GM18520 (cell line): ENCODE results near the gene CD70.
"Not testable (repeated sequence)": the region's sequence is repeated elsewhere in the genome, so short reads cannot be mapped to it uniquely, and the experiment has no call there.

Source experiments
- ATAC-seq: cut with Tn5 transposase; IDR thresholded peaks from one replicate; pipeline ENCODE4 v1.9.1; 2021; ENCODE audit not compliant: unreplicated experiment

Gene CD70, protein sequence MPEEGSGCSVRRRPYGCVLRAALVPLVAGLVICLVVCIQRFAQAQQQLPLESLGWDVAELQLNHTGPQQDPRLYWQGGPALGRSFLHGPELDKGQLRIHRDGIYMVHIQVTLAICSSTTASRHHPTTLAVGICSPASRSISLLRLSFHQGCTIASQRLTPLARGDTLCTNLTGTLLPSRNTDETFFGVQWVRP

DNA sequence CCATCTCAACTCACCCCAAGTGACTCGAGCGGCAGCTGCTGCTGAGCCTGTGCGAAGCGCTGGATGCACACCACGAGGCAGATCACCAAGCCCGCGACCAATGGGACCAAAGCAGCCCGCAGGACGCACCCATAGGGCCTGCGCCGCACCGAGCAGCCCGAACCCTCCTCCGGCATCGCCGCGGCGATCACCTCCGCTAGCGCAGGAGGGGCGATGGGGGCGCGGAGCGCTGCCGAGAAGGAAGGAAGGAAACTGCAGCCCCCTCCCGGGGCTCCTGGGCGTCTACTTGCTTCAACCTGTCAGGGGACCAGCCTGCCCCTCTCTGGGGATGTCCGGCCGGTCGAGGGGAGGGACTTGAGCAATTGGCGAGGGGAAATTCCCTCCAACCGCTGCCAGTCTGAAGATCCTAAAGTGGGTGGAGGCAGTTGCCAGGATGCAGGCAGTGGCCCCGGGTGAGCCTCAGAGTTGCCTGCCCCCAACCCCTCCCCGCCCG, at the start of gene CD70:
Gene CD70 (minus strand): TSS at position 324 of the 493 bp plus-strand sequence. CDS start 148 bp downstream, at position 176.
- ATAC-seq = peak; percentile 33

DNA sequence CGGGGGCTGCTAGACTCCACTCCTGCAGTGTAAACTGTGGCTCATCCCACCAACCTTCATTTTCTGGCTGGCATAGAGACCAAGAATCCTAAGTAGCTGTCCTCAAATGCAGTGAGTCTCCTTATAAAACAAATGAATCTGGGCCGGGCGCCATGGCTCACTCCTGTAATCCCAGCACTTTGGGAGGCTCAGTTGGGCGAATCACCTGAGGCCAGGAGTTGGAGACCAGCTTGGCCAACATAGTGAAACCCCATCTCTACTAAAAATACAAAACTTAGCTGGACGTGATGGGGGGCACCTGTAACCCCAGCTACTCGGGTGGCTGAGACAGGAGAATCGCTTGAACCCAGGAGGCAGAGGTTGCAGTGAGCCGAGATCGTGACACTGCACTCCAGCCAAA, 49.4 kb upstream of the CD70 start:
- ATAC-seq = not testable (repeated sequence)

DNA sequence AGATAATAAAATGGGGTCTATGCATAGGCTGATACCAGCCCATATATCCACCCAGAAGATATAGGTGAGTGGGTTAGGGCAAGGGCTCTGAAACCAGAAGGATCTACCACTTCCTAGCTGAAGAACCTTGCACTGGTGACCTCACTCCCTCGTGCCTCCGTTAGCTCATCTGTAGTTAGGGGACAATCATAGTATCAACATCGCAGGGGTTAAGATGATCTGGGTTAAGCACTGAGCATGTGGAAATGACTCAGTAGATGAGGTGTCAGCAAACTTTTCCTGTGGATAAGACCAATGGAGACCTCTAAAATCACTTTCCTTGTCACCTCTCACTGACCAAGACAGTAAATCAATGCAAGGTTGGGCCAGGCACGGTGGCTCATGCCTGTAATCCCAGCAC, 48.5 kb upstream of the CD70 start:
- ATAC-seq = no peak

DNA sequence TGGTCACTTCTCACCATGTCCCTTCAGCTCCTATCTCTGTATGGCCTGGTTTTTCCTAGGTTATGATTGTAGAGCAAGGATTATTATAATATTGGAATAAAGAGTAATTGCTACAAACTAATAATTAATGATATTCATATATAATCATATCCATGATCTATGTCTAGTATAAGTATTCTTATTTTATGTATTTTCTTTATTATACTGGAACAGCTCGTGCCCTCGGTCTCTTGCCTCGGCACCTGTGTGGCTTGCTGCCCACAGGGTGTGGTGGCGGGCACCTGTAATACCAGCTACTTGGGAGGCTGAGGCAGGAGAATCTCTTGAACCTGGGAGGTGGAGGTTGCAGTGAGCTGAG, 42.5 kb upstream of the CD70 start:
- not testable (repeated sequence) for ATAC-seq

DNA sequence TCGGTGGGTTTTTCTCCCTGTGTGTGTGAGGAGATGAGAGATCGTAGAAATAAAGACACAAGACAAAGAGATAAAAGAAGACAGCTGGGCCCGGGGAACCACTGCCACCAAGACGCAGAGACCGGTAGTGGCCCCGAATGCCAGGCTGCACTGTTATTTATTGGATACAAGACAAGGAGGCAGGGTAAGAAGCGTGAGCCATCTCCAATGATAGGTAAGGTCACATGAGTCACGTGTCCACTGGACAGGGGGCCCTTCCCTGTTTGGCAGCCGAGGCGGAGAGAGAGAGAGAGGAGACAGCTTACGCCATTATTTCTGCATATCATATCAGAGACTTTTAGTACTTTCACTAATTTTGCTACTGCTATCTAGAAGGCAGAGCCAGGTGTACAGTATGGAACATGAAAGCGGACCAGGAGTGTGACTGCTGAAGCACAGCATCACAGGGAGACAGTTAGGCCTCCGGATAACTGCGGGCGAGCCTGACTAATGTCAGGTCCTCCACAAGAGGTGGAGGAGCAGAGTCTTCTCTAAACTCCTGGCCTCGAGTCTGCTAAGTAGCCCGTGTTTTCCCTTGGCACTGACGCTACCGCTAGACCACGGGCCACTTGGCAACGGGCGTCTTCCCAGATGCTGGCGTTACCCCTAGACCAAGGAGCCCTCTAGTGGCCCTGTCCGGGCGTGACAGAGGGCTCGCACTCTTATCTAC, 42.0 kb upstream of the CD70 start:
- not testable (repeated sequence) for ATAC-seq

DNA sequence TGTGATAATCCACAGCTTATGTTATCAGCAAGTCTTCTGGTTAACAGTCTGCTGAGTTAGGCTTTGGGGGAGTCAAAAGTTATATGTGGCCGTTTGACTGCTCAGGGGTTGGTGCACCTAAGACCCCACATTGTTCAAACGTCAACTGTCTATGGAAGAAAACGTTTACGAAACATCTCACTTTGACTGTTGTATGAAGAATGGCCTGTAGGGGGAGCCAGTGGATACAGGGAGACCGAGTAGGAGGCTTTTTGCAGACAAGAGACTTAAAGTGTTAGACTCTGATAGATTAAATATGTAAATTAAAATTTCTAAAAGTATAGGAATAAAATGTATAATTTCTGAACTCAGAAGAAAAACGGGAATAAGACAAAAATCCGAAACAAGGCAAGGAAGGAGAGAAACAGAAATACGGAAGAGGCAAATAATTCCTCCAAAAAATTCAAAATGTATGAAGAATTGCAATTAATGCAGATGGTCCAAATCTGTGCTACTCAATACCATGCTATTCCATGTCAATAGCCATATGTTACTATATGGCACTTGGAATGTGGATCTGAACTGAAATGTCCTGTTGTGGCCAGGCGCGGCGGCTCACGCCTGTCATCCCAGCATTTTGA, 41.2 kb upstream of the CD70 start:
- no peak for ATAC-seq

DNA sequence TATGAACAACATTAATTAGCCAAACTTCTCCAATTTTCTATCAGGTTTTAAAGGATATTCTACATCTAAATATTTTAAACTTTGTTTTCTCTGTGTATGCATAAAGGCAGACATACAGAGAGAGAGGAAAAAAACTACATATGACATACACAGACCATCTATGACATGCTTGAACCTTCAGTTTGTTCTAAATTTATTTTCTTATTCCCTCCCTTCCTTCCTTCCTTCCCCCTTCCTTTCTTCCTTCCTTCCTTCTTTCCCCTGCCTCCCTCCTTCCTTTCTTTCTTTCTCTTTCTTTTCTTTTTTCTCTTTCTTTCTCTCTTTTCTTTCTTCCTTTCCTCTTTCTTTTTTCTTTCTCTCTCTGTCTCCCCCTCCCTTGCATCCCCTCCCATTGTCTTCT, 35.8 kb upstream of the CD70 start:
- no peak for ATAC-seq

DNA sequence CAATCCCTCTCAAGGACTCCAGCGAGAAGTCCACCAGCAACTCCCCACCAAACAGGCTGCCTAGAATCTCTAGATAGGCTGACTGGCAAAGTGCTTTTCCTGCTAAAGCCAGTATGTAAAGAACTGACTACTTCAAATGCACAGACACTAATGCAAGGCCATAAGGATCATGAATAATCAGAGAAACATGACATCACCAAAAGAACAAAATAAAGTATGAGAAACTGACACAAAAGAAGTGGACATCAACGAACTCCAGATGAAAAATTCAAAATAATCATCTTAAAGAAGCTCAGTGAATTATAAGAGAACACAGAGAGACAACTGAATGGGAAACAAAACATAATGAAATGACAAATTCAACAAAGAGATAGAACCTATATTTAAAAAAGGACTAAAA, 26.4 kb upstream of the CD70 start:
- ATAC-seq = no peak

DNA sequence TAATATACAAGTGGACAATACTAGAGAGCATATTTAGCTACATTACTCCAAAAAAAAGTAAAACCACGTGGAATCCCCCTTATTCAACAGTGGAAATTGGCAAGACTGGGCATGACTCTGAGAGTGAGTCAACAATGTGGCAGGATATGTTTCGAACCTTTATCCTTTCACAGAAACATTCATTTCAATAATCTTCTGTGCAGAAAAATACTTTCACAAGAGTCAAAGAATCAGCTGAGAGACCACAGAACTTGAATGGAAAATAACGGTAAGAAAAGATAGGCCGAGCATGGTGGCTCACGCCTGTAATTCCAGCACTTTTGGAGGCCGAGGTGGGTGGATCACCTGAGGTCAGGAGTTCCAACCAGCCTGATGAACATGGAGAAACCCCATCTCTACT, 25.1 kb upstream of the CD70 start:
- ATAC-seq = no peak

DNA sequence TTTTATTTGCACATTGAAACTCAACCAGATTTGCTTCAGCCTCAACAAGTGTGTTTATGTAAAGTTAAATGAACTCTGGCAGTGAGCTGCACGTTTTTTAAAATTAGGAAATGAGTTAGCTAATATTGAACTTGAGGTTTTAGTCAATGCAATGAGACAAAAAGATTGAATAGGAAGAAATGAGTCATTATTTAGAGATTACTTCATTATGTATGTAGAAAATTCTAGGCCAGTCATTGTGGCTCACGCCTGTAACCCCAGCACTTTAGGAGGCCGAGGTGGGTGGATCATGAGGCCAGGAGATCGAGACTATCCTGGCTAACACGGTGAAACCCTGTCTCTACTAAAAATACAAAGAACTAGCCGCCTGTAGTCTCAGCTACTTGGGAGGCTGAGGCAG, 22.8 kb upstream of the CD70 start:
- no peak for ATAC-seq

DNA sequence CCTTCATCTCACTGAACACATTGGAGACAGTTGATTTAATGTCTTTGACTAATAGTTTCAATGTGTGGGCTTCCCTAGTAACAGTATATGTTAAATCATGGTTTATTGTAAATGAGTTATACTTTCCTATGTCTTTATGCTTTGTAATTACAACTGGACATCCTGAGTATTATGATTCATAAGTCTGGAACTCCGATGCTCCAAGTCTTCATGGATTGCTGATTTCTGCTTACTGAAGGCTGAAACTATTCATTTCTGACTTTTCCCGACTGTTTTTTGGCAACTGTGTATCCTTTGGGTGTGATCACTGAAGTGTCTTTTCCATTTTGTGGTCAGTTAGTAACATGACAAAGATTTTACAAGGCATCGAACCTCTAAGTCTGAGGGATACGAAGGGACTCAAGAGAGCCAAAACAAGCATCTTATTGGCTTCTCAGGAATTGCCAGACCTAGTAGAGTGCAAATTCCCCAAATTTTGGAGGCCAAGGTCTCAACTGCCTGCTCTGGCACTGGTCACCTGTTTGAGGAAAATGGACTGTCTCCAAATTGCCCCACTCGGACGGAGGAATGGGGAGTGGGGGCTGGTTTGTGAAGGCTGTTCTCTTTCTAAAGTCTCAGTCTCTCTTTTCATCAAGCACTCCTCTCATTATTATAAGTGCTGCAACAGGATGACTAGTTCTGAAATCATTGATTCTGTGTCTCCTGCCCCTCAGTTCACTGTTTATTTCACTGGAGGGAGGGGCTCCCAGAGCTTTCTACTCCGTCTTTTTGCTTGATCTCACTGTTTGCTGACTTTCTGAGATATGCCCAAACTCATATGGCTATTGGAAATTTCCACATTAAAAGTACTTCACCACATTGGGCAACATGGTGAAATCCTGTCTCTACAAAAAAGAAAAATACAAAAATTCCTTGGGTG, 20.2 kb upstream of the CD70 start:
- no peak for ATAC-seq

DNA sequence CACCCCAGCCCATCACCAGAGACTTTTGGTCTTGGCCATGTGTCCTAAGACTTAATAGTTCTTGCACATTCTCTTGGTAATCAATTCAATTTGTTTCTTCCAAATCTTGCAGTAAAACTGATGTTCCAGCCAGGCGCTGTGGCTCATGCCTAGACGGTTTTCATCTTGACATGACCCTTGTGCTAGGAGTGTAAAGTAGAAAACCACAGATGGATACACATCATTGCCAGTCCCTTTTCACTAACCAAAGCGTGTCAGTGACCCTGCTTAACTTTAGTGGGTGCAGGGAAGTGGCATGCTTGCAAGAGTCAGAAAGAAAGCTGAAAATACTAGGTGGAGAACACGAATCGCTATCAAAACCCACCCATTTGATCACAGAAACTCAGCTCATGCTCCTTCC, 18.0 kb upstream of the CD70 start:
- ATAC-seq = no peak

DNA sequence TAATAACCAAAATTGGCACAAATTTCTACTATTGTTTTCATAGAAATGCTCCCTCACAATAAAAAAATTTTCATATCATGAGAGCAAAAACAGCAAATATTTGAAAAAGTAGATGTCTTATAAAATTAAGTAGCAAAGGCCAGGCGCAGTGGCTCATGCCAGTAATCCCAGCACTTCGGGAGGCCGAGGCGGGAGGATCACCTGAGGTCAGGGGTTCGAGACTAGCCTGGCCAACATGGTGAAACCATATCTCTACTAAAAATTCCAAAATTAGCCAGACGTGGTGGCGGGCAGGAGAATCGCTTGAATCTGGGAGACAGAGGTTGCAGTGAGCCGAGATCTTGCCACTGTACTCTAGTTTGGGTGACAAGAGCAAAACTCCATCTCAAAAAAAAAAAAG, 17.2 kb upstream of the CD70 start:
- ATAC-seq = not testable (repeated sequence)

DNA sequence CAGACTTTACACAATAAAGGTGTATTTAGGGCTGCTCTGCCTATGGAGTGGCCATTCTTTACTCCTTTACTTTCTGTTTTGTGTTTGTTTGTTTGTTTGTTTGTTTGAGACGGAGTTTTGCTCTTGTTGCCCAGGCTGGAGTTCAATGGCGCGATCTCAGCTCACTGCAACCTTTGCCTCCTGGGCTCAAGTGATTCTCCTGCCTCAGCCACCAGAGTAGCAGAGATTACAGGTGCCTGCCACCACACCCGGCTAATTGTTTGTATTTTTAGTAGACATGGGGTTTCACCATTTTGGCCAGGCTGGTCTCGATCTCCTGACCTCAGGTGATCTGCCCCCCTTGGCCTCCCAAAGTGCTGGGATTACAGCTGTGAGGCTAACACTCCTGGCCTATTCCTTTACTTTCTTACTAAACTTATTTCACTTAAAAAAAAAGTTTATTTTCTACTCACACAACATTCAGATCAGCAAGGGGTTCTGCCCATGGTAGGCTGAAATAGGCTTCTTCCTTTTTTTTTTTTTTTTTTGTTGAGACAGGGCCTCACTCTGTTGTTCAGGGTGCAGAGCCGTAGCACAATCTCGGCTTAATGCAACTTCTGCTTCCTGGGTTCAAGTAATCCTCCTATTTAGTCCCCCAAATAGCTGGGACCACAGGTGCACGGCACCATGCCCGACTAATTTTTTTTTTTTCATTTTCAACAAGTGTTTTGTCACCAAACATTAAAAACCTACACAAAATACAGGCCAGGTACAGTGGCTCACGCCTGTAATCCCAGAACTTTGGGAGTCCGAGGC, 15.5 kb upstream of the CD70 start:
- not testable (repeated sequence) for ATAC-seq

DNA sequence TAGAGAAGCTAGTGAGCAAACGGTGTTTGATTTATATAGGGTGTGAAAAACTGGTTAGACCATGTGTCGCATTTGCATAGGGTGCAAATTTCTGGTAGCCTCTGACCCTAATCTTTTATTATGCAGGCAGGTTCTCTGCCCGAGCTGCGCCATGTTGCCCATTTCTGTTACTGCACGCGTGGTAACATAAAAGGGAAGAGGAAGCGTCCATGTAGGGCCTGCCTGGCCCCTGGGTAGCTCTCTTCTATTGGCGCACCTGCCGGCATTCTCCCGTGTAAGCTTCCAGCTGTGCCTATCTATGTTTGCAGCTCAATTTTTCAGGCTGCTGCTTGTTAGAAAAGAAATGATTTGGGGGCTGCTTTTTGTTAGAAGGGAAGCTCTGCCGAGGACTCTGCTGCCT, 14.0 kb upstream of the CD70 start:
- no peak for ATAC-seq

DNA sequence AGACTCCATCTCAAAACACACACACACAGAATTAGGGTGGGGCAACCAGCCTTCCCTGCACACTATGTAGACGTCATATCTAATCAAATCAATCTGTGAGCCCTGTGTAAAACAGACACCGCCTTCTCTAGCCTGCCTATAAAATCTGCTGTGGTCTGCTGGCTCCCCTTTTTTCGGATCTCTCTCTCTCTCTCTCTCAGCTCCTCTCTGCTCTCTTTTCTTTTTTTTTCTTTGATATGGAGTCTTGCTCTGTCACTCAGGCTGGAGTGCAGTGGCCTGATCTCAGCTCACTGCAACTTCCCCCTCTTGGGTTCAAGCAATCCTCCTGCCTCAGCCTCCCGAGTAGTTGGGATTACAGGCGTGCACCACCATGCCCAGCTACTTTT, 11.8 kb upstream of the CD70 start:
- no peak for ATAC-seq

DNA sequence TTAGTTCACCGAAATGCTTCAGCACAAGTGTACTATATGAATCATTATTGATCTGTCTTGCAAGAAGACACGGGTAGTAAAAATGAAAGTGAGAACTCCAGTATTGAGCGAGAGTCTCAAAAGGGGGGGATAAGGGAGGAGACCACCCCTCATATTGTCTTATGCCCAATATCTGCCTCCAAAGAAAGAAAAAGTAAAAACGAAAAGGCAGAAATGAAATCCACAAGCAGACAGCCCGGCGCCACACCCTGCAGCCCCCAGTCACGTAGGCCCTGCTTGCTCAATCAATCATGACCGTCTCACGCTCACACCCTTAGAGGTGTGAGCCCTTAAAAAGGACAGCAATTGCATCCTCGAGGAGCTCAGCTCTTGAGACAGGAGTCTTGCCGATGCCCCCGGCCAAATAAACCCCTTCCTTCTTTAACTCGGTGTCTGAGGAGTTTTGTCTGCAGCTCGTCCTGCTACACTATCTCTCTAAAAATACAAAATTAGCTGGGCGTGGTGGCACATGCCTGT, 10.6 kb upstream of the CD70 start:
- peak; percentile 66 for ATAC-seq

DNA sequence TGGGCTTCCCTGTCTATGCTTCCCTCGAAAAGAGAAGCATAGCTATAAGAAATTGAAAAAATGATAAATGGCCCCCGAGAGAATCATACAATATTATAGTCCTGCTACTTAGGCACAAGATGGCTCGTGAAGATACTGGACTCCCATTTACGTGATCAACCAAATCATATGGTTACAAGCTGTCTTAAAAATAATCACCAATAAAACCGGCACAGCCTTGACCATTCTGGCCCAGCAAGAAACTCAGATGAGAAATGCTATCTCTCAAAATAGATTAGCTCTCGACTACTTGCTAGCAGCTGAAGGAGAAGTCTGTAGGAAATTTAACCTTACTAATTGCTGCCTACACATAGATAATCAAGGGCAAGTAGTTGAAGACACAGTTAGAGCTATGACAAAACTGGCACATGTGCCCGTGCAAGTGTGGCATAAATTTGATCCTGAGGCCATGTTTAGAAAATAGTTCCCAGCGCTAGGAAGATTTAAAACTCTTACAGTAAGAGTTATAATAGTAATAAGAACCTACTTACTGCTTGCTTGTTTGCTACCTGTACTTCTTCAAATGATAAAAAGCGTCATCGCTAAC, 10.1 kb upstream of the CD70 start:
- ATAC-seq = not testable (repeated sequence)

DNA sequence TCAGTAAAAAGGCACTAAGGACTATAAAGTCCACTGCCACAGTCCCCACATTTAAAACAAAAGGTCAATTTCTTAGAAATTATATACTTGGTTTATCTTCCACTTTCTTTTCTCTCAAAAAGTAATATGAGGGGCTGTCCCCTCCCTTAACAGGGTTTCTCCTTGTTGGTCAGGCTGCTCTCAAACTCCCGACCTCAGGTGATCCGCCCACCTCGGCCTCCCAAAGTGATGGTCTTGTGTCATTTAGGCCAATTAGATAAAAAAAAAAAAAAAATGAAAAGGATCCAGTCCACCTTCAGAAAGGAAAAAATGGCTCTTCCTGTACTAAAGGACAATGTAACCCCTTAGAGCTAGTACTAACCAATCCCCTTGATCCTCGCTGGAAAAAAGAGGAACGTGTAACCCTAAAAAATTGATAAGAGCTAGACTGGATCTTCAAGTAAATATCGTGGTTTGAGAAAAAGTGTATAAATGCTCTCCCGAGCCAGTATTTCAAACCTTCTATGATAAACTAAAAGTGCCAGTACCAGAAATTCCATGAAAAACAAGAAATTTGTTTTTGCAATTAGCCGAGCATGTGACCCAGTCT, 9.0 kb upstream of the CD70 start:
- ATAC-seq = no peak
